ENCODE data around the gene TSN.

Gene TSN

GRCh38 chr2:121748202-121748601 is 7.2 kb upstream of the TSN start:
- DNase-seq: peak; percentile 18 to 57

DNA sequence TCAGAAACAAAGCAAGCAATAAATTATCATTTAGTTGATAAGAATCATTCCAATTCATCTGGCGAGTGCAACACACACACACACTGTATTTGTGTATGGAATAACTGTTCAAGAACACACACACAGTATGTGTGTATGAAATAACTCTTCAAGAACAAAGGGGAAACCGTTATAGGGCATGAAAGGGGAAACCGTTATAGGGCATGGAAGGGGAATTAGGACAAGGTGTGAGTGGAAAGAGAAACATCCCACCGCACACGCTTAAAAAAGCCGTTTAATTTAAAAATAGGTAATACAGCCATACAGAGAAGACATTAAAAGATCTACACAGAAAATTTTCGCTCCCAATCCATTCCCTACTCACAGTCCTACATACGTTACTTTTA is 607 bp upstream of the TSN start:
- DNase-seq: no peak

GRCh38 chr2:121764681-121765228 is 9.3 kb downstream of the TSN start:
- DNase-seq: no peak

DNA sequence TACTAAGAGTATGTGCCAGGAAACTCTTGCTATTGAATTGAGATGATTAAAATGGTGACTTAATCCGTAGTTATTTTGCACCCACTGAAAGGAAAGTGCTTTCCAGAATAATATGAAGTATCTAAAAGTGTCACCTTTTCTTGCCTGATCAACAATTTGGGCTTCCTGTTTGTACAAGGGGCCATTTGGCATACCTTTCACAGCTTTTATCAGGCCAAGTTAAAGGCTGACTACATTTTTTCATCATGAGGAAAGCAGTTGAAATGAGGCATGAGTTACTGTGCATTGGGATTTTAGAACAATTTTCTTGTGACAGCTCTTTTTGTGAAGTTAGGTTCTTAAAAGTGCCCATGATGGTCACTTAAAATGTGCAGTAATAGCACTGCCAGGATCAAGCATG is 11.2 kb downstream of the TSN start:
- no peak for DNase-seq

DNA sequence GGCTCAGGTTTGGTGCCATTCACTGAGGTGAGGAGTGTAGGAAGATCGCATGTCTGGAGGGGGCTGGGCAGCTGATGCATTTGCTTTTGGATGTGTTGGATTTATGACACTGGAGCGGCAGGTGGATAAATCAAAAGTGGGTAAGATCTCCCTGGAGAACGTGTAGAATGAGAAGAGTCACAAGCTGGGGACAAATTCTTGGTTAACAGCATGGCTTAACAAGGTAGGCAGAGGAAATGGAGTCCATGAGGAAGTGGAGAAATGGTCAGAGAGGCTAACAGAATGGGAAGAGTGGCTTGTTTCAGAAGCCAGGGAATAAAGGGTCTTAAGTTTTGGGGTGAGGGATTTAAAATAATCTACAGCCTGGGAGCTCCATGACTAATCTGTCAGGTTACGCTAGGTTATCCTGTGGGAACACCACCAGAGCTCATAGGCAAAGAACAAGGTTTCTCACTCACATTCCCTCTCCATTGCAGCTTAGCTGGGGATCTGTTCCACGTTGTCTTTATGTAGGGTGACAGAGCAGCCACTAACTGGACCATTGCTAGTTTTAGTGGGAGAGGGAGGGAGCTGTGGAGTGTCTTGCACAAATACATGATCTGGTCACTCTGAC is 12.8 kb downstream of the TSN start:
- DNase-seq: no peak

- DNase-seq: peak in 1 of 2 experiments; percentile 54
These were observed 16.7 kb downstream of the TSN start for GRCh38 chr2:121771976-121772742.

DNA sequence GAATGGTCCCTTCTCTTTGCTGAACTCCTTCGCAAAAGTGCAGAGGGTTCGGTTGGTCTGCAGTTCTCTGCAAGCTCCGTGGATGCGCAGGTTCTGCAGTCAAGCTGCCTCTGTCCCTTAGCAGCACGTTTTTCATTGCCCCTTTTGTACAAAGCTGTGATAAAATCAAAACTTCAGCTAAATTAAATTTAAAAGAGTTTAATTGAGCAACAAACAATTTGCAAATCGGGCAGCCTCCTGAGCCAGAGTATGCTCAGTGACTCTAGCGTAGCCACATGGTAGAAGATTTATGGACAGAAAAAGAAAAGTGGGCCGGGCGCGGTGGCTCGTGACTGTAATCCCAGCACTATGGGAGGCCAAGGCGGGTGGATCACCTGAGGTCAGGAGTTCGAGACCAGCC is 18.8 kb downstream of the TSN start:
- no peak for DNase-seq

GRCh38 chr2:121776361-121776760 is 20.9 kb downstream of the TSN start:
- DNase-seq: no peak

DNA sequence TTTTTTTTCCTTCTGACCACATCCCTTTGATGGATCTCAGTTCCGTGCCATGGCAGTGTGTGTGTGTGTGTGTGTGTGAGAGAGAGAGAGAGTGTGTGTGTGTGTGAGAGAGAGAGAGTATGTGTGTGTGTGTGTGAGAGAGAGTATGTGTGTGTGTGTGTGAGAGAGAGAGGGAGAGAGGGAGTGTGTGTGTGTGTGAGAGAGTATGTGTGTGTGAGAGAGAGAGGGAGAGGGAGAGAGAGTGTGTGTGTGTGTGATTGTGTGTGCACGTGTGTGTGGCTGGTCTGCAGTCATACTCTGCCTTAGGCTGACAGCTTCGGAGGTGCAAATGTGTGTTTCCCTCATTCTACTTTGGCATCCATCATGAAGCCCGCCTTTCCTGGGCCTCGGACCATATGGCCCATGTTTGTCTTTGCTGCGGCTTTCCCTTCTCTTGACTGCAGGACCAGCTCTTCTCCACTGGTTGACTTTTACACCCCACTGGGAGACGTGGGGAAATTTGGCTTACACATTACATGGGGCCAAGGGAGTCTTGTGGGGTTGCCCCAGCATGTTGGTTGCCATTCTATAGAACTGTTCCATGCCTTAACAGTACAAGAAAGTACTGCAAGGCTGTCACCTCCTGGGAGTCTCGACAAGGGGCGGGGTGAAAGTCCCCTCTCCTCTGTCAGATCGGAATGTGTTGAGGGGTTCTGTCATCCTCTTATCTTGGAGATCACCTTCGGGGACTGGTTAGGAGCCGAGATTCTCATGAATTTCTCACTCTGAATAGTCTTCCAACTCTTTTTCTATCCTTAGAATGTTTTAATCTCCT is 21.6 kb downstream of the TSN start:
- DNase-seq: no peak

DNA sequence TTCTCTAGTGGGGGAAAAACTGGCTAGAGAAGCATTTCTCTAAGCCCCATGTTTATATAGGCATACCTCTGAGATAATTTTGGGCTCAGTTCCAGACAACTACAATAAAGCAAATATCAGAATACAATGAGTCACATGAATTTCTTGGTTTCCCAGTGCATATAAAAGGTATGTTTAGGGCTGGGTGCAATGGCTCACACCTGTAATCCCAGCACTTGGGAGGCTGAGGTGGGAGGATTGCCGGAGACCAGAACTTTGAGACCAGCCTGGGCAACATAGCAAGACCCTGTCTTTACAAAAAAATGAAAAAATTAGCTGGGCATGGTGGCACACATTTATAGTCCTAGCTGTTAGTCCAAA is 22.2 kb downstream of the TSN start:
- no peak for DNase-seq

- no peak for DNase-seq
These were observed 23.5 kb downstream of the TSN start for GRCh38 chr2:121778741-121779487.

- no peak for DNase-seq
These were observed 27.7 kb downstream of the TSN start for GRCh38 chr2:121783180-121783579.

DNA sequence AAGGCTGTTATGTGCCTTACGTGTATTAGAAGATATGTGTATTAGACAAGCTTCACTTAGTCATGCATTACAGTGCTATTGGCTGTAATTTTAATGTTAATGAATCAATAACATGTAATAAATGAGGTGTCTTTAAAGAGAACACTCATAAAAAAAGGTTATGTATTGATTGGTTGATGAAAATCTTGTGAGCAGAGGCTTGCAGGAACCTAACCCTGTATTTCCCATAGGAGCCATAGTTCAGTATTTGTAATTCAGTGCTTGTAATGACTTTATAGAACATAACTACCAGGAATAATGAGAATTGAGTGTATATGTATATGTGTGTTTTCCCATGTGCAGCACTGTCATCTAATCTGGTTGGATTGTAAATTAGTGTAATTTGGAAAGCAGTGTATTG is 33.2 kb downstream of the TSN start:
- no peak for DNase-seq

DNA sequence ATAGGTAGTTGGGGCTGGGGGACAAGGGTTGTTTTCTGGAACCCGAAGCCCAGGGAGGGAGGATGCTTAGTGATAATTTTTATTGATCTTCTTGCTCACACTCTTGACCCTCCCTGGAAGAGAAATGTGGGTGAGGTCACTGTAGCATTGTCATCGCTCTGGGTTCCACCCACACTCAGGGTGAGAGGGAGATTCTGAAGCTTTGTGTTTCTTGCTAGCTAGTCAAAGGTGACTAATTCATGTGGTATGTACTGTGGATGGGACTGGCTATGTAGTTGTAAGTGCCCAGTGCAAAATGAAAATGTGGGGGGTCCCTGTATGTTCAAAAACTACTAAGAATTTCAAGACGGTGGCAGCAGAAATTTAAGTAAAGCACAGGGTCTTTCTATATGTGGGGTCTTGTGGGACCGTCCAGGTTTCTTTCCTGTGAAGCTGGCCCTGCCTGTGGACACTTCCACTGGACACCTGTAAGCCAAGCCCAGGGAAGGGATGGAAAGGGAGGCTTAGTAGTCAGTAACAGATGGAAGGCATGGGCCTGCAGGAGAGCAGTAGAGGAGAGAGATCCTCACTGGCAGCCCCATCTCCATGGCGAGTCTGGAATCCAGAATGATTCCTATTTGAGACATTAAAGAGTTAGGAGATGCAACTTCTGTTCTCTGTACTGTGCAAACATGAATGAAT is 35.0 kb downstream of the TSN start:
- no peak for DNase-seq

- DNase-seq: peak in 1 of 2 experiments; percentile 57
These were observed 35.8 kb downstream of the TSN start for GRCh38 chr2:121791290-121791689.

GRCh38 chr2:121791801-121792221 is 36.4 kb downstream of the TSN start:
- DNase-seq: peak; percentile 98 to 99

GRCh38 chr2:121793816-121794215 is 38.4 kb downstream of the TSN start:
- DNase-seq: no peak

GRCh38 chr2:121794233-121794632 is 38.8 kb downstream of the TSN start:
- no peak for DNase-seq

- no peak for DNase-seq
These were observed 40.8 kb downstream of the TSN start for GRCh38 chr2:121796239-121796638.

DNA sequence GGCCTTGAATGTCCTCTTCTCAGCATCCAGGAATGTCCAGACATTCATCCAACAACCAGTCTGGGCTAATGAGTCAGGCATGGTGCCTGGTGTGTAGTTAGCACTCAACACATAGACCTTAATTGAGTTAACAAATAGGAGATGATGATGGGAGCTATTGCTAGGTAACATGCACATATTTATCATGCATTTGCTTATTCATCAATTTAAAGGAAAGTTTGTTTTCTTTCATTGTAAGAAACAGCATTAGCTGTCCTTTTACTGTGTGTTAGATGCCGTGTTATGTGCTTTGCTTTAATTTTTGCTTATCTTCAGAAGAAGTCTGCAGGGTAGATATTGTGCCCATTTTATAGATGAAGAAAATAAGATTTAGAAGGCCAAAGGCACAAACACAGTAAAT is 43.2 kb downstream of the TSN start:
- no peak for DNase-seq

DNA sequence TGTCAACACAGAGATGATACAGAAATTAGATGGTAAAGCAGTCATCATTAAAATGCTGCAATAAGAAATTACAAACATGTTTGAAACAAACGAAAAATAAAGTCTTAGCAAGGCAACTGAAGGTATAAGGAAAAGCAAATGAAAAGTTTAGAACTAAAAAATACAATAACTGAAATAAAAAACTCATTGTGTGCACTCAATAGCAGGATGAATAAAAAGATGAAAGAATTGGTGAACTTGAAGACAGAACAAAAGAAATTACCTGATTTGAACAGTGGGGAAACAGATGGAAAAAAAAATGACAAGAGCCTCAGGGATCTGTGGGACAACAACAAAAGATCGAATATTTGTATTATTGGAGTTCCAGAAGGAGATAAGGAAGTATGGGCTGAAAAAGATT is 46.5 kb downstream of the TSN start:
- DNase-seq: no peak

GRCh38 chr2:121803503-121803902 is 48.1 kb downstream of the TSN start:
- peak; percentile 70 to 79 for DNase-seq
